GM21360 (cell line): ENCODE data around the gene PRAMEF12.
"Not testable (repeated sequence)": the region's sequence is repeated elsewhere in the genome, so short reads cannot be mapped to it uniquely, and the experiment has no call there.

ENCODE experiments used
- ATAC-seq: cut with Tn5 transposase; IDR thresholded peaks from one replicate; pipeline ENCODE4 v1.9.1; 2021; ENCODE audit warnings: mild to moderate bottlenecking, moderate library complexity; ENCODE audit not compliant: unreplicated experiment

The PRAMEF12 gene

GRCh38 chr1:12773438-12773837 lies at the start of gene PRAMEF12:
Gene PRAMEF12 (plus strand): TSS chr1:12773738. CDS start chr1:12774868, 1,130 bp downstream.
- ATAC-seq: no peak

GRCh38 chr1:12728391-12728790 lies 45.1 kb upstream of the PRAMEF12 start:
- ATAC-seq: no peak

GRCh38 chr1:12730156-12730555 lies 43.4 kb upstream of the PRAMEF12 start:
- no peak for ATAC-seq

GRCh38 chr1:12731084-12731483 lies 42.5 kb upstream of the PRAMEF12 start:
- ATAC-seq: not testable (repeated sequence)

GRCh38 chr1:12734651-12735050 lies 38.9 kb upstream of the PRAMEF12 start:
- no peak for ATAC-seq

GRCh38 chr1:12738934-12739333 lies 34.6 kb upstream of the PRAMEF12 start:
- ATAC-seq: no peak

- no peak for ATAC-seq
These were observed 33.9 kb upstream of the PRAMEF12 start for GRCh38 chr1:12739613-12740012.

GRCh38 chr1:12741946-12742345 lies 31.6 kb upstream of the PRAMEF12 start:
- no peak for ATAC-seq

- ATAC-seq: no peak
These were observed 28.2 kb upstream of the PRAMEF12 start for GRCh38 chr1:12745126-12745991.

GRCh38 chr1:12745992-12746323 lies 27.6 kb upstream of the PRAMEF12 start, which contains the start of gene CFAP107:
Gene CFAP107 (plus strand): TSS chr1:12746200. CDS start chr1:12746431, 231 bp downstream.
- no peak for ATAC-seq

- no peak for ATAC-seq
These were observed 24.7 kb upstream of the PRAMEF12 start for GRCh38 chr1:12748778-12749355.

- ATAC-seq: no peak
These were observed 18.8 kb upstream of the PRAMEF12 start for GRCh38 chr1:12754738-12755137.

- no peak for ATAC-seq
These were observed 17.3 kb upstream of the PRAMEF12 start for GRCh38 chr1:12756273-12756672.

- ATAC-seq: no peak
These were observed 16.6 kb upstream of the PRAMEF12 start for GRCh38 chr1:12756768-12757413.

GRCh38 chr1:12757836-12758235 lies 15.7 kb upstream of the PRAMEF12 start:
- ATAC-seq: no peak

- ATAC-seq: no peak
These were observed 13.2 kb upstream of the PRAMEF12 start for GRCh38 chr1:12760256-12760795.

- no peak for ATAC-seq
These were observed 11.8 kb upstream of the PRAMEF12 start for GRCh38 chr1:12761781-12762180.

GRCh38 chr1:12762766-12763165 lies 10.8 kb upstream of the PRAMEF12 start:
- no peak for ATAC-seq

GRCh38 chr1:12763479-12763878 lies 10.1 kb upstream of the PRAMEF12 start:
- ATAC-seq: no peak

- no peak for ATAC-seq
These were observed 9.5 kb upstream of the PRAMEF12 start for GRCh38 chr1:12764016-12764415.

GRCh38 chr1:12769031-12769430 lies 4.5 kb upstream of the PRAMEF12 start:
- no peak for ATAC-seq
